Loucy (cell line): ENCODE data around the gene DNAJB4.

Source experiments
- EZH2phosphoT487 ChIP-seq: fragments of 200-600 bp; IDR thresholded peaks from 2 replicates; pipeline ENCODE4 v1.6.1; 2018; ENCODE audit warnings: antibody characterized with exemption, mild to moderate bottlenecking, moderate library complexity, borderline replicate concordance
- TF ChIP-seq, protein P1 (sequence below): fragments of 200-600 bp; sonication (generic); conservative IDR thresholded peaks from 2 replicates; pipeline ENCODE4 v1.5.1; 2014; ENCODE audit warnings: mild to moderate bottlenecking, antibody characterized with exemption, low read length

DNA sequence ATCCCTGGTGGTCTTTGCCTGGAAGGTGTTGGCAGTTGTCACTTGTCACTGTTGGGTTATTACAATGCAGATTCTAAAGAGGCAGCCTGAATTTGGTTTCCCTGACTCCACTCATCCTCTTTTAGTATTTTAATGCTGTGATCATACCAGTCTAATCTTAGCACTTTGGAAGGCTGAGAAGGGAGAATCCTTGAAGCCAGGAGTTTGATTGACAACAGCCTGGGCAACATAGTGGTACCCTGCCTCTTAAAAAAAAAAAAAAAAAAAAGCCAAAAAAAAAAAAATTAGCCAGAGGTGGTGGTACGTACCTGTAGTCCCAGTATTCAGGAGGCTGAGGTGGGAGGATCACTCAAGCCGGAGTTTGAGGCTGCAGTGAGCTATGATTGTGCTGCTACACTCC lies 48.8 kb downstream of the DNAJB4 start:
- no peak for TF ChIP-seq EZH2phosphoT487
- TF ChIP-seq, protein P1, sequence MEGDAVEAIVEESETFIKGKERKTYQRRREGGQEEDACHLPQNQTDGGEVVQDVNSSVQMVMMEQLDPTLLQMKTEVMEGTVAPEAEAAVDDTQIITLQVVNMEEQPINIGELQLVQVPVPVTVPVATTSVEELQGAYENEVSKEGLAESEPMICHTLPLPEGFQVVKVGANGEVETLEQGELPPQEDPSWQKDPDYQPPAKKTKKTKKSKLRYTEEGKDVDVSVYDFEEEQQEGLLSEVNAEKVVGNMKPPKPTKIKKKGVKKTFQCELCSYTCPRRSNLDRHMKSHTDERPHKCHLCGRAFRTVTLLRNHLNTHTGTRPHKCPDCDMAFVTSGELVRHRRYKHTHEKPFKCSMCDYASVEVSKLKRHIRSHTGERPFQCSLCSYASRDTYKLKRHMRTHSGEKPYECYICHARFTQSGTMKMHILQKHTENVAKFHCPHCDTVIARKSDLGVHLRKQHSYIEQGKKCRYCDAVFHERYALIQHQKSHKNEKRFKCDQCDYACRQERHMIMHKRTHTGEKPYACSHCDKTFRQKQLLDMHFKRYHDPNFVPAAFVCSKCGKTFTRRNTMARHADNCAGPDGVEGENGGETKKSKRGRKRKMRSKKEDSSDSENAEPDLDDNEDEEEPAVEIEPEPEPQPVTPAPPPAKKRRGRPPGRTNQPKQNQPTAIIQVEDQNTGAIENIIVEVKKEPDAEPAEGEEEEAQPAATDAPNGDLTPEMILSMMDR, result no peak
